GM12801 (cell line): ENCODE measurements around the gene RAB6D.

Experiments used
- CTCF ChIP-seq: IDR thresholded peaks from one replicate; pipeline ENCODE4 v1.5.1; 2011; ENCODE audit warnings: control low read depth; ENCODE audit not compliant: insufficient read length; ENCODE audit errors: extremely low read depth

The RAB6D gene

GRCh38 chr2:131400849-131401248 lies 36.9 kb upstream of the RAB6D start:
- no peak for TF ChIP-seq CTCF

- TF ChIP-seq CTCF = no peak
Measured at GRCh38 chr2:131394147-131394931, 30.4 kb upstream of the RAB6D start.

GRCh38 chr2:131389657-131390056 lies 25.7 kb upstream of the RAB6D start:
- no peak for TF ChIP-seq CTCF

- TF ChIP-seq CTCF = no peak
Measured at GRCh38 chr2:131369954-131370353, 6.0 kb upstream of the RAB6D start.

- no peak for TF ChIP-seq CTCF
Measured at GRCh38 chr2:131367352-131367751, 3.4 kb upstream of the RAB6D start.

GRCh38 chr2:131366643-131367042 lies 2.7 kb upstream of the RAB6D start:
- no peak for TF ChIP-seq CTCF

GRCh38 chr2:131365452-131365851 lies 1.5 kb upstream of the RAB6D start:
- no peak for TF ChIP-seq CTCF
